CD4-positive, alpha-beta T cell treated with Interleukin-6 at 100 ng/mL for 8 hours (primary cell): ENCODE data around the gene OXSR1.
"Not testable (repeated sequence)": the region's sequence is repeated elsewhere in the genome, so short reads cannot be mapped to it uniquely, and the experiment has no call there.

Source experiments
- DNase-seq: peaks from one replicate; pipeline ENCODE4 v3.0.0-alpha.2; 2020; ENCODE audit warnings: mixed read lengths, low spot score

OXSR1 gene

GRCh38 chr3:38142959-38143358 lies 22.4 kb upstream of the OXSR1 start:
- no peak for DNase-seq

- DNase-seq, result no peak
These were observed 21.8 kb upstream of the OXSR1 start for GRCh38 chr3:38143511-38143910.

GRCh38 chr3:38146504-38146903 lies 18.8 kb upstream of the OXSR1 start:
- no peak for DNase-seq

GRCh38 chr3:38147421-38147820 lies 17.9 kb upstream of the OXSR1 start:
- DNase-seq, result no peak

GRCh38 chr3:38148311-38148882 lies 16.9 kb upstream of the OXSR1 start:
- no peak for DNase-seq

GRCh38 chr3:38149708-38150107 lies 15.6 kb upstream of the OXSR1 start:
- no peak for DNase-seq

GRCh38 chr3:38150780-38151528 lies 14.4 kb upstream of the OXSR1 start:
- no peak for DNase-seq

GRCh38 chr3:38151667-38152265 lies 13.6 kb upstream of the OXSR1 start:
- no peak for DNase-seq

- no peak for DNase-seq
These were observed 12.7 kb upstream of the OXSR1 start for GRCh38 chr3:38152609-38153008.

GRCh38 chr3:38153221-38153620 lies 12.1 kb upstream of the OXSR1 start:
- DNase-seq, result no peak

- no peak for DNase-seq
These were observed 11.3 kb upstream of the OXSR1 start for GRCh38 chr3:38154033-38154494.

- DNase-seq, result no peak
These were observed 10.6 kb upstream of the OXSR1 start for GRCh38 chr3:38154625-38155255.

GRCh38 chr3:38155825-38156224 lies 9.5 kb upstream of the OXSR1 start:
- no peak for DNase-seq

GRCh38 chr3:38157117-38157516 lies 8.2 kb upstream of the OXSR1 start:
- DNase-seq, result no peak

GRCh38 chr3:38157595-38157994 lies 7.7 kb upstream of the OXSR1 start:
- DNase-seq, result no peak

- DNase-seq, result no peak
These were observed 6.9 kb upstream of the OXSR1 start for GRCh38 chr3:38158472-38158871.

- DNase-seq, result not testable (repeated sequence)
These were observed 4.6 kb upstream of the OXSR1 start for GRCh38 chr3:38160704-38161103.

- DNase-seq, result no peak
These were observed 2.1 kb upstream of the OXSR1 start for GRCh38 chr3:38163117-38163840.

- DNase-seq, result no peak
These were observed 1.3 kb upstream of the OXSR1 start for GRCh38 chr3:38163841-38164642.

- no peak for DNase-seq
These were observed 740 bp upstream of the OXSR1 start for GRCh38 chr3:38164643-38164951.

- DNase-seq, result no peak
These were observed 518 bp downstream of the OXSR1 start for GRCh38 chr3:38165722-38166387.
